OCI-LY7 (cell line): ENCODE data around the gene TBPL2.

ENCODE experiments used
- EZH2phosphoT487 ChIP-seq: fragments of 200-600 bp; sonication (generic); IDR thresholded peaks from 2 replicates; pipeline ENCODE4 v1.6.1; 2018; ENCODE audit warnings: low read depth, borderline replicate concordance, mild to moderate bottlenecking, mixed run types, antibody characterized with exemption, low read length, moderate library complexity, mixed read lengths
- TF ChIP-seq, protein P1 (sequence below): fragments of 200-600 bp; sonication (generic); conservative IDR thresholded peaks from 2 replicates; pipeline ENCODE4 v1.5.1; 2014; ENCODE audit warnings: mild to moderate bottlenecking, antibody characterized with exemption, low read length, moderate library complexity, mixed read lengths

- TF ChIP-seq, protein P1, sequence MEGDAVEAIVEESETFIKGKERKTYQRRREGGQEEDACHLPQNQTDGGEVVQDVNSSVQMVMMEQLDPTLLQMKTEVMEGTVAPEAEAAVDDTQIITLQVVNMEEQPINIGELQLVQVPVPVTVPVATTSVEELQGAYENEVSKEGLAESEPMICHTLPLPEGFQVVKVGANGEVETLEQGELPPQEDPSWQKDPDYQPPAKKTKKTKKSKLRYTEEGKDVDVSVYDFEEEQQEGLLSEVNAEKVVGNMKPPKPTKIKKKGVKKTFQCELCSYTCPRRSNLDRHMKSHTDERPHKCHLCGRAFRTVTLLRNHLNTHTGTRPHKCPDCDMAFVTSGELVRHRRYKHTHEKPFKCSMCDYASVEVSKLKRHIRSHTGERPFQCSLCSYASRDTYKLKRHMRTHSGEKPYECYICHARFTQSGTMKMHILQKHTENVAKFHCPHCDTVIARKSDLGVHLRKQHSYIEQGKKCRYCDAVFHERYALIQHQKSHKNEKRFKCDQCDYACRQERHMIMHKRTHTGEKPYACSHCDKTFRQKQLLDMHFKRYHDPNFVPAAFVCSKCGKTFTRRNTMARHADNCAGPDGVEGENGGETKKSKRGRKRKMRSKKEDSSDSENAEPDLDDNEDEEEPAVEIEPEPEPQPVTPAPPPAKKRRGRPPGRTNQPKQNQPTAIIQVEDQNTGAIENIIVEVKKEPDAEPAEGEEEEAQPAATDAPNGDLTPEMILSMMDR: no peak
- no peak for TF ChIP-seq EZH2phosphoT487
Observed at GRCh38 chr14:55374771-55375170, 65.6 kb downstream of the TBPL2 start.
